Measurements from ENCODE around the gene FBXW11.
"Not testable (repeated sequence)": the region's sequence is repeated elsewhere in the genome, so short reads cannot be mapped to it uniquely, and the experiment has no call there.

The FBXW11 gene

GRCh38 chr5:172020110-172020786, 13.8 kb upstream of the FBXW11 start:
- in situ Hi-C loops (cut with MboI; ENCODE audit: low sequenced_read_pairs): not testable (repeated sequence)

- in situ Hi-C loops (cut with MboI; ENCODE audit: low sequenced_read_pairs): no loop called here
Measured at GRCh38 chr5:172015346-172015745, 8.9 kb upstream of the FBXW11 start.

DNA sequence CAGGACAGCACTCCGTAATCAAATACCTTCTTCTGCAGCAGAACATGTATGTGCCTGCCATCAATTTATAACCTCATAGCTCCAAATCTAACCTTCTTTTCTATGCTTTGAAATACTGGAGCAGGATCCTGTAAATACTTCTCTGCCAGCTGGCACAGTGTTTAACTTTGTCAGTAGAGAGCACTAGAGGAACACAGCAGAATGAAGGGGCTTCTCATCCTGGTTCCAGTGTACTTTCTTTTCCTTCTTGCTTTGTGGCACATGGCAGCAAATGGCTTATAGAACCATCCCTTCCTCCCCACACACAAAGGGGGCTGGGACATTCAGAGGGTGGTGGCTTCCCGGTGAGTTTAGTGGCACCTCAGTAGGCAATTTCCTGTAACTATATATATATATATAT, 3.8 kb upstream of the FBXW11 start:
- in situ Hi-C loops (cut with MboI; ENCODE audit: low sequenced_read_pairs): no loop called here

GRCh38 chr5:172009536-172010270, 3.3 kb upstream of the FBXW11 start:
- in situ Hi-C loops (cut with MboI; ENCODE audit: low sequenced_read_pairs): no loop called here

DNA sequence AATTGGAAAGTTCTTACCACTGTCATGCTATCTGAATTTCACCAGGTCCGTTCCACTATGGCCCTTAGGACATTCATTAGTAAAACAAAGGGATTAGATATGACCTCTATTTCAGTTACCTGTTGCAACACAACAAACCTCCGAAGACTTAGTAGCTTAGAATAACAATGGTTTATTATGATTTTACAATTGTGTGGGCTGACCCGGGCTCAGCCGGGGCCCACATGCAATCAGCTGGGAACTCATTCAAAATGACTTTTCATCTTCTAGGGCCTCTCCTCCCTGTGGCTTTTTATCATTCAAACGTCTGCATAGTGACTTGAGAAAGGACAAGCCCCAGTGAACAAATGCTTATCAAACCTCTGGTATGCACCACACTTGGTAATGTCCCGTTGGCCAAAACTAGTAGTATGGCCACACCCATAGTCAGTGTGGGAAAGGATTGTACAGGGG, 2.3 kb upstream of the FBXW11 start:
- in situ Hi-C loops (cut with MboI; ENCODE audit: low sequenced_read_pairs): no loop called here

DNA sequence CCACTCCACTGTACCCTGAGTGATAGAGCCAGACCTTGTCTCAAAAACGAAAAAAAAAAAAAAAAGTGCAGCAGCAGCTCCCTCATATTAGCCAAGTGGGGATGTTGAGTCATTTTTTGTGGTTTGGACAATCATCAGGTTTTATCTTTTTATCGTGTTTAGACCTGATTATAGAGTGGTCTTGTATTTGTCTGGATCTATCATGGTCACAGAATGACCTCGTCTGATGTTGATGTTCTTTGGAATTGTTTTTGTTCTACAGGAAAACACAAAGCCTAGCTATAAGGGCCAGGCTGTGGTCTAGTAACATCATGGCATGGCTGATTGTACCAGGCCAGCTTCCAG, 1.6 kb upstream of the FBXW11 start:
- in situ Hi-C loops (cut with MboI; ENCODE audit: low sequenced_read_pairs): no loop called here

DNA sequence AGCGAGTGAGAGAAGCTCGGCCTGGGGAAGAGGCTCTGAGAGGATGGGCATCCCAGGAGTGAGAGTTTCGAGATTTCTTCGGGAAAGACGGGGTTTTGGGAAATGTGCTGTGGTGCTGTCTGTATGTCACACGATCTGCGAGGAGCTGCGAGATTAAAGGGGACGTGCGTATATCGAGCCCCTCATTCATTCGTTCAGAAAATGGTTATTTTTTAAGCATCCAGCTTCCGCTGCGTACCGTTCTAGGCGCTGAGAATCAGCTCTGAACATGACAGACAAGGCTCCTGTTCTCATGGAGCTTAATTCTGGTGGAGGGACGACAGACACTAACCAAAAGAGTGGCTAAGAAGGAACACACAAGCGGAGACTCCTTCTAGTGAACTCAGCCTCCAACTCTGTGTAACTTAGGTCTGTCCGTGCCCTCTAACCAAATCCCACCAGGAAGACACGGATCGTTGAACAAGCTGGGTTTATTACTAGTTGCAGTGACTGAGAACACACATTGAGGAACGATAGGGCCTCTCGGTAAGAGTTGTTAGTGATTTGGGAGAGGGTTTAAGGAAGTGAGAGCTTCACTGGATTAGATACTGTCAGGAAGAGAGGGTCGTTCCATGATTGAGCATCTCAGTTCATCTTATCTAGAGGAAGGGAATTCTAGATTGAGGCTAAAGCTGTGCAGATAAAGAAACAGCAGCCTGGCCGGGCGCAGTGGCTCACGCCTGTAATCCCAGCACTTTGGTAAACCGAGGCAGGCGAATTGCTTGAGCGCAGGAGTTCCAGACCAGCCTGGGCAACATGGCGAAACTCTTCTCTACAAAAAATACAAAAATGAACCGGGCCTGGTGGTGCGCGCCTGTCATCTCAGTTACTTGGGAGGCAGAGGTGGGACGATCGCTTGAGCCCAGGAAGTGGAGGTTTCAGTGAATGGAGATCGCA, 1.0 kb upstream of the FBXW11 start:
- in situ Hi-C loops (cut with MboI; ENCODE audit: low sequenced_read_pairs): no loop called here

GRCh38 chr5:172005708-172006320, 624 bp downstream of the FBXW11 start:
- in situ Hi-C loops (cut with MboI; ENCODE audit: low sequenced_read_pairs): no loop called here

- in situ Hi-C loops (cut with MboI; ENCODE audit: low sequenced_read_pairs): no loop called here
Measured at GRCh38 chr5:172004824-172005237, 1.6 kb downstream of the FBXW11 start.

- in situ Hi-C loops (cut with MboI; ENCODE audit: low sequenced_read_pairs): no loop called here
Measured at GRCh38 chr5:172003746-172004145, 2.7 kb downstream of the FBXW11 start.

DNA sequence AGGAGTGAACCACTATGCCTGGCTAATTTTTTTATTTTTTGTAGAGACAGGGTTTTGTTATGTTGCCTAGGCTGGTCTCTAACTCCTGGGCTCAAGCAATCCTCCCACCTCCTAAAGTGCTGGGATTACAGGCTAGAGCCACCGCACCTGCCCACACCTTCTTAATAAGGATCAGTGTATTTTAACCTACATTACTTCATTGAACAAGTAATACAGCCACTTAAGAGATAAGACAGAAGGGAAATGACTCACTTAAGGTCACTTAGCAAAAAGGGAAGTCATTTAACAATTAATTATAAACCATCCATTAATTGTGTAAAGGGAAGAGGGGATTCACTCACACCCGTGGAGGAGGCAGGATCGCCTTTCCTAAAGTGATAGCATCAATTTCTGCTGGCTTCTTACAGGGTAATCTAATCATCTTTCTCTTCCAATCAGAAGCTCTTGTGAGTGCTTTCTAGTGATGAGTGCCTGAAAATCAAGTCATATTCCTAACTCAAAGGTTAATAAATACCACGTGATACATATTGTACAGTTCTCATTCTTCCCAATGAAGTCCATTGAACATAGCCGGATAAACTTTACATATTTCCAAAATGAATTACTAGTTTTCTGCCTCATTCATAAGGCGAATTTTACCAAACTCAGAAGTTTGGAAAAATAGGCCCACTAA, 3.5 kb downstream of the FBXW11 start:
- in situ Hi-C loops (cut with MboI; ENCODE audit: low sequenced_read_pairs): no loop called here

DNA sequence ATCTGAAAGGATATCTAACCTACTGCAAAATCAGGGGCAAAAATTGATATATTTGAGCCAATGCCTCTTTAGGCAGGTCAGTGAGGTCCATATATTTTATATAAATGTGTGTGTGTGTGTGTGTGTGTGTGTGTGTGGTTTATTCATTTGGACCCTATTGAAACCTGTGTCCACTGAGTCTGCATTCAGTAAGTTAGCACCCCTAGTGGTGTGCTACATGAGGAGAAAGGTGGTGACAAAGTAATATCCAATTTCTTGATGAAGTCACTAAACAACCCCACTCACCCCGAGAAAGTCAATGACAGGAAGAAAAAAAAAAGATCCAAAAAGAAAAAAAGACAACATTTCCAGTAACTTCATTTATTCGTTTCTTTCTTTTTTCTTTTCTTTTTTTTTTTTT, 4.1 kb downstream of the FBXW11 start:
- in situ Hi-C loops (cut with MboI; ENCODE audit: low sequenced_read_pairs): no loop called here

DNA sequence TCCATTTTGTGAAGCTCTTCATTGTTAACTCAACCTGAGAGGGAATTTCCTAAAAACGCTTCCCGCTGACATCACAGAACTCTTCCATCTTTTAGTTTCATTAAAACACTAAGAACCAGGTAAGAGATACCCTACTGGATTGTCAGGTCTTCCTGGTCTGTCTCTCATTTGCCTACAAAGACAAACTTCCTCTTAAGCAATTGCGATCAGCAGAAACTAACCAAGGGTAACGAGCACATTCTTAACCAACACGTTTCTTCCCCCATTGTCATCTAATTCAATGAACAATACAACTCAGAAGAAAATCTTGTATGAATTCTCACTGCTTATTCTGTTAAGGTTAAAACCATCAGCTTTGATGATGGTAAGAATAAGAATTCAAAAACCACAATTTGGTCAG, 6.6 kb downstream of the FBXW11 start:
- in situ Hi-C loops (cut with MboI; ENCODE audit: low sequenced_read_pairs): no loop called here

DNA sequence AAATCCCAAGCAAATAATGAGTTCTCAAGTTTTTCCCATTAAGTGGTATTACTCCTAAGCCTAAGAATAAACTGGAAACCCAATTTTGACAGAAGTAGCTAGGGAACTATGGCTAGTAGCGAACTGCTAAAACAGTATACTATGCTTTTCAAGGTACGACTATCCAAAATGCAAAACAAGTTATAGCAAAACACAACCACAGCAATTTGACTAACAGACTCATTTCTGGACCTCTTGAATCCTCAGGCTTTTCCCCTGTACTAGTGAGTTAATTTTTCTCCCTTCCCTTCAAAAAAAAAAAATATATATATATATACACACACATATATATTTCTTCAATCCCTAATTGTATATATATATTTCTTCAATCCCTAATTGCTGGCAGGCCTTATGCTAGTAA, 7.3 kb downstream of the FBXW11 start:
- in situ Hi-C loops (cut with MboI; ENCODE audit: low sequenced_read_pairs): no loop called here

DNA sequence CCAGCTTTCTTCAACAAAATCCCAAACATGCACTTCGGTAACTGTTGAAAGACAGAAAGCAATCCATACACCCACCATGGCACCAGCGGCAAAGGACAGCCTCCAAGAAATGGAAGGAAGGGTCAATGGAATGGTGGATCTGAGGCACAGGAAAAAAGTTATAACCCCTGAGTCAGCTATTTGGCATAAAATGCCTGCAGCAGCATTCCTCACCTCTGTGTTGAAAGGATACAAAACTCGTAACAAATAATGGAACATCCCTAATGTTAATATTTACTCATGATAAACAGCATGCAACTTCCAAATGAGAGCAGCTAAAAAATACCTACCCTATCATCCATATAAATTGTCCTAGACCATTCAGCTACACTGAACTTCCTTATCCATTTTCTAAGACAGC, 9.4 kb downstream of the FBXW11 start:
- in situ Hi-C loops (cut with MboI; ENCODE audit: low sequenced_read_pairs): no loop called here

GRCh38 chr5:171992813-171993212, 13.6 kb downstream of the FBXW11 start:
- in situ Hi-C loops (cut with MboI; ENCODE audit: low sequenced_read_pairs): no loop called here

- in situ Hi-C loops (cut with MboI; ENCODE audit: low sequenced_read_pairs): no loop called here
Measured at GRCh38 chr5:171992305-171992704, 14.1 kb downstream of the FBXW11 start.

DNA sequence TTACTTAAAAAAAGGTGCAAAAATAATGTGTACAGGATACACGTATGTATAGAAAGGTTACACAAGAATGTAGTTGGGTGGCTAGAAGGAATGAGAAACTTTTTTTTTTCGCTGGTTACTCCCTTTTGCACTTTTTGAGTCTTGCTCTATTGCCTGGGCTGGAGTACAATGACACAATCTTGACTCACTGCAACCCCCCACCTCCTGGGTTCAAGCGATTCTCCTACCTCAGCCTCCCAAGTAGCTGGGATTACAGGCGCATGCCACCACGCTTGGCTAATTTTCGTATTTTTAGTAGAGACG, 15.8 kb downstream of the FBXW11 start:
- in situ Hi-C loops (cut with MboI; ENCODE audit: low sequenced_read_pairs): no loop called here

- in situ Hi-C loops (cut with MboI; ENCODE audit: low sequenced_read_pairs): no loop called here
Measured at GRCh38 chr5:171989946-171990712, 16.3 kb downstream of the FBXW11 start.

DNA sequence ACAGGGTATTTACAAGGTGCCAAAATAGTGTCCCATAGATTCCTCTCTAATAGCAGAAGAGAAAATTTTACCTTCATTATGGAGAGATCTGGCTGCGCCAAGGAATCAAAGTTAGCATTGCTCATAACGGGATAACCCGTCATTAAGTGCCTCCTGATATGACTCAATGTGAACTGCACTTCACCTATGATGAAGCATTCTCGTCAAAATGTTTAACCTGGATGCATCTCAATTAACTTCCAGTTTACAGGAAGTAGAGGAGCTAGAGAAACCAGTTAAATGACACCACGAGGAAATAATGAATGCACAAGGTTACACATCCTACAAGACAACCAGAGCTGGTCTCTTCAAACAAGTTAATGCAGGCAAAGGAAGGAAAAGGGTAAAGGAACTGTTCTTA, 17.2 kb downstream of the FBXW11 start:
- in situ Hi-C loops (cut with MboI; ENCODE audit: low sequenced_read_pairs): no loop called here
